Measurements from ENCODE around the gene KYNU.
"Not testable (repeated sequence)": the region's sequence is repeated elsewhere in the genome, so short reads cannot be mapped to it uniquely, and the experiment has no call there.

The KYNU gene

GRCh38 chr2:142872882-142873724, 4.4 kb upstream of the KYNU start:
- DNase-seq: no peak

- DNase-seq: no peak
Observed at GRCh38 chr2:142873831-142874287, 3.6 kb upstream of the KYNU start.

- no peak for DNase-seq
Observed at GRCh38 chr2:142874293-142874814, 3.1 kb upstream of the KYNU start.

GRCh38 chr2:142875010-142875409, 2.5 kb upstream of the KYNU start:
- no peak for DNase-seq

GRCh38 chr2:142875652-142876051, 1.8 kb upstream of the KYNU start:
- DNase-seq: no peak

GRCh38 chr2:142876423-142876822, 1.0 kb upstream of the KYNU start:
- no peak for DNase-seq

- no peak for DNase-seq
Observed at GRCh38 chr2:142878031-142878678, 691 bp downstream of the KYNU start.

- DNase-seq: no peak
Observed at GRCh38 chr2:142879151-142879550, 1.7 kb downstream of the KYNU start.

GRCh38 chr2:142880279-142880678, 2.8 kb downstream of the KYNU start:
- no peak for DNase-seq

- DNase-seq: no peak
Observed at GRCh38 chr2:142881619-142882018, 4.2 kb downstream of the KYNU start.

GRCh38 chr2:142882500-142882899, 5.0 kb downstream of the KYNU start:
- not testable (repeated sequence) for DNase-seq

GRCh38 chr2:142883526-142883925, 6.1 kb downstream of the KYNU start:
- no peak for DNase-seq

- DNase-seq: no peak
Observed at GRCh38 chr2:142885543-142885942, 8.1 kb downstream of the KYNU start.

- no peak for DNase-seq
Observed at GRCh38 chr2:142892715-142893114, 15.3 kb downstream of the KYNU start.

GRCh38 chr2:142893241-142893640, 15.8 kb downstream of the KYNU start:
- DNase-seq: no peak

- DNase-seq: no peak
Observed at GRCh38 chr2:142897807-142898206, 20.3 kb downstream of the KYNU start.

GRCh38 chr2:142900327-142900726, 22.9 kb downstream of the KYNU start:
- not testable (repeated sequence) for DNase-seq

GRCh38 chr2:142901780-142902179, 24.3 kb downstream of the KYNU start:
- DNase-seq: no peak

- DNase-seq: not testable (repeated sequence)
Observed at GRCh38 chr2:142903726-142904125, 26.3 kb downstream of the KYNU start.

- no peak for DNase-seq
Observed at GRCh38 chr2:142907653-142908052, 30.2 kb downstream of the KYNU start.

GRCh38 chr2:142914507-142915313, 37.2 kb downstream of the KYNU start:
- no peak for DNase-seq

GRCh38 chr2:142915502-142915901, 38.0 kb downstream of the KYNU start:
- DNase-seq: no peak

GRCh38 chr2:142918624-142919023, 41.2 kb downstream of the KYNU start:
- no peak for DNase-seq
